ENCODE measurements around the gene CAMSAP1.

Gene CAMSAP1

GRCh38 chr9:135939351-135940265 lies 32.3 kb upstream of the CAMSAP1 start:
- Histone ChIP-seq H3K4me1 (ENCODE audit: control insufficient read depth in 1 of 2, insufficient read depth in 1 of 2, low read depth in 1 of 2, low read length in 1 of 2) (no peaks in the 10 kb centered on the region), H3K27ac (no peak overlapping the region), H3K27me3 (no peaks in the 10 kb centered on the region), H3K9me3 (no peaks in the 10 kb centered on the region), H3K4me3 (ENCODE audit: low read depth in 1 of 2, low read length in 1 of 2) (no peak overlapping the region), H3K36me3 (peaks cover 81% of the 10 kb centered on the region)
- TF ChIP-seq CTCF (IDR thresholded peaks at IDR 0.05): no peak

GRCh38 chr9:135937521-135938489 lies 30.5 kb upstream of the CAMSAP1 start:
- TF ChIP-seq CTCF (IDR thresholded peaks at IDR 0.05): no peak
- Histone ChIP-seq H3K27ac (no peak overlapping the region), H3K4me1 (ENCODE audit: control insufficient read depth in 1 of 2, insufficient read depth in 1 of 2, low read depth in 1 of 2, low read length in 1 of 2) (no peaks in the 10 kb centered on the region), H3K4me3 (ENCODE audit: low read depth in 1 of 2, low read length in 1 of 2) (no peak overlapping the region), H3K36me3 (peaks cover 79% of the 10 kb centered on the region), H3K27me3 (no peaks in the 10 kb centered on the region), H3K9me3 (no peaks in the 10 kb centered on the region)

GRCh38 chr9:135933114-135933513 lies 25.8 kb upstream of the CAMSAP1 start:
- Histone ChIP-seq H3K4me3 (ENCODE audit: low read depth in 1 of 2, low read length in 1 of 2) (no peak overlapping the region), H3K9me3 (no peaks in the 10 kb centered on the region), H3K27me3 (no peaks in the 10 kb centered on the region), H3K36me3 (peaks cover 85% of the 10 kb centered on the region), H3K4me1 (ENCODE audit: control insufficient read depth in 1 of 2, insufficient read depth in 1 of 2, low read depth in 1 of 2, low read length in 1 of 2) (no peaks in the 10 kb centered on the region), H3K27ac (no peak overlapping the region)
- TF ChIP-seq CTCF (IDR thresholded peaks at IDR 0.05): no peak

- H3K4me1 ChIP-seq (ENCODE audit: control insufficient read depth in 1 of 2, insufficient read depth in 1 of 2, low read depth in 1 of 2, low read length in 1 of 2): no peaks in the 10 kb centered on the region
- no peak overlapping the region for H3K4me3 ChIP-seq (ENCODE audit: low read depth in 1 of 2, low read length in 1 of 2)
- H3K27me3 ChIP-seq: no peaks in the 10 kb centered on the region
- H3K36me3 ChIP-seq: peaks cover 80% of the 10 kb centered on the region
- no peak for TF ChIP-seq CTCF (IDR thresholded peaks at IDR 0.05)
- no peak overlapping the region for H3K27ac ChIP-seq
- H3K9me3 ChIP-seq: no peaks in the 10 kb centered on the region
Measured at GRCh38 chr9:135932656-135933055, 25.3 kb upstream of the CAMSAP1 start.

- peaks cover 75% of the 10 kb centered on the region for H3K36me3 ChIP-seq
- TF ChIP-seq CTCF (IDR thresholded peaks at IDR 0.05): no peak
- H3K27ac ChIP-seq: no peak overlapping the region
Measured at GRCh38 chr9:135931349-135931820, 24.0 kb upstream of the CAMSAP1 start.

More at GRCh38 chr9:135931349-135931820, 24.0 kb upstream of the CAMSAP1 start:
- no peak overlapping the region for H3K4me3 ChIP-seq (ENCODE audit: low read depth in 1 of 2, low read length in 1 of 2)
- no peaks in the 10 kb centered on the region for H3K27me3 ChIP-seq
- no peaks in the 10 kb centered on the region for H3K4me1 ChIP-seq (ENCODE audit: control insufficient read depth in 1 of 2, insufficient read depth in 1 of 2, low read depth in 1 of 2, low read length in 1 of 2)
- H3K9me3 ChIP-seq: no peaks in the 10 kb centered on the region
